K562 (cell line): ENCODE results near the gene SIGLEC7. TPM values are rescaled to one million over a fixed set of nuclear protein-coding genes. Genes with fewer than 3 reads are reported as not detected.

Experiments used
- ATAC-seq: fragments of 200-7000 bp; cut with Tn5 transposase; 3 replicates; pipeline ENCODE4 v1.9.1; 2020; ENCODE audit warnings: moderate library complexity
- BruUV-seq: library from RNA; stranded (reverse); fragments of 400-500 nt; replicated peaks from 2 replicates; lab custom pipeline; 2021; lab: Mats Ljungman, UMichigan
- CTCF ChIA-PET: fragments of 300-600 bp; formaldehyde crosslinking; extraction: SDS; loops from one replicate; lab custom pipeline; 2021; ENCODE audit warnings: low intra/inter-chr PET ratio; lab: Yijun Ruan, JAX
- POLR2A ChIA-PET: fragments of 300-600, 350-650 bp; sonication (Branson Sonifier 250); formaldehyde crosslinking; extraction: SDS; loops from one replicate; lab custom pipeline; 2021; ENCODE audit warnings: antibody characterized with exemption, inconsistent platforms; lab: Yijun Ruan, JAX
- DNase-seq, 4 experiments: peaks; one replicate each; pipeline versions ENCODE4 v3.0.0 to v3.0.0-alpha.2; 2011 to 2018; ENCODE audit warnings: low spot score in 3 of 4, mixed read lengths in 3 of 4; ENCODE audit errors: extremely low read depth in 1 of 4
- FAIRE-seq: peaks from 2 replicates; lab custom pipeline; 2011; peaks lifted over from hg19 to GRCh38; lab: Jason Lieb, UNC
- H2AFZ ChIP-seq: 2 replicates; pipeline ENCODE4 v1.6.0; 2011; ENCODE audit warnings: low read depth, low read length, control low read depth, inconsistent platforms
- H3K27ac ChIP-seq: fragments of 200-600 bp; 3 replicates; pipeline ENCODE4 v1.8.0; 2011; ENCODE audit warnings: low read depth, mild to moderate bottlenecking, control low read depth, inconsistent platforms, low read length, moderate library complexity, mixed read lengths; ENCODE audit errors: extremely low read depth
- H3K27me3 ChIP-seq, 2 experiments: fragments of 300-600 bp in 1 of 2; 2 replicates in 1 of 2; 3 replicates in 1 of 2; pipeline versions ENCODE4 v1.6.0 to v1.8.0; 2011; ENCODE audit warnings: inconsistent platforms in 2 of 2, low read length in 2 of 2, mild to moderate bottlenecking in 1 of 2, mixed read lengths in 1 of 2, moderate library complexity in 1 of 2; ENCODE audit not compliant: control insufficient read depth in 2 of 2, insufficient read depth in 2 of 2
- H3K36me3 ChIP-seq: fragments of 300-600 bp; 3 replicates; pipeline ENCODE4 v1.8.0; 2011; ENCODE audit warnings: mild to moderate bottlenecking, low read length, inconsistent platforms; ENCODE audit not compliant: control insufficient read depth, insufficient read depth
- H3K4me1 ChIP-seq, 2 experiments: fragments of 200-600 bp in 1 of 2; replicated peaks in 1 of 2; 2 replicates in 1 of 2; 3 replicates in 1 of 2; pipeline versions ENCODE4 v1.5.1 to v1.8.0; 2011; ENCODE audit warnings: inconsistent platforms in 2 of 2, low read length in 2 of 2, mild to moderate bottlenecking in 1 of 2, mixed read lengths in 1 of 2, moderate library complexity in 1 of 2; ENCODE audit not compliant: control insufficient read depth in 2 of 2, insufficient read depth in 2 of 2
- H3K4me2 ChIP-seq: 2 replicates; pipeline ENCODE4 v1.6.1; 2011; ENCODE audit warnings: low read length, control low read depth, inconsistent platforms, mixed read lengths; ENCODE audit not compliant: insufficient read depth
- H3K4me3 ChIP-seq: fragments of 200-600 bp; sonication (generic), shearing (Covaris generic); 2 replicates; pipeline ENCODE4 v1.5.1; 2016; ENCODE audit warnings: control low read depth, inconsistent platforms
- H3K79me2 ChIP-seq: fragments of 200-600 bp; 3 replicates; pipeline ENCODE4 v1.8.0; 2011; ENCODE audit warnings: low read length, inconsistent platforms; ENCODE audit not compliant: control insufficient read depth, insufficient read depth
- H3K9ac ChIP-seq, 2 experiments: 2 replicates each; pipeline versions ENCODE4 v1.6.0 to v1.6.1; 2011; ENCODE audit warnings: low read depth in 2 of 2, low read length in 2 of 2, control low read depth in 1 of 2, inconsistent platforms in 1 of 2, mild to moderate bottlenecking in 1 of 2, mixed read lengths in 1 of 2; ENCODE audit not compliant: insufficient read depth in 1 of 2
- H3K9me1 ChIP-seq: one replicate; pipeline ENCODE4 v1.6.0; 2011; ENCODE audit warnings: inconsistent platforms, mild to moderate bottlenecking, low read length, moderate library complexity; ENCODE audit not compliant: control insufficient read depth, insufficient read depth
- H3K9me3 ChIP-seq: replicated peaks from 2 replicates; pipeline ENCODE4 v1.5.1; 2011; ENCODE audit warnings: low read depth, low read length, inconsistent platforms; ENCODE audit not compliant: control insufficient read depth, insufficient read depth
- H4K20me1 ChIP-seq: replicated peaks from 2 replicates; pipeline ENCODE4 v1.6.1; 2011; ENCODE audit warnings: low read length, inconsistent platforms, mixed read lengths; ENCODE audit not compliant: control insufficient read depth, insufficient read depth
- ADNP ChIP-seq: fragments of 200-800 bp; sonication (Bioruptor generic); IDR thresholded peaks from 2 replicates; pipeline ENCODE4 v1.6.1; 2016; ENCODE audit warnings: missing genetic modification characterization, missing compliant biosample characterization
- BDP1 ChIP-seq: IDR thresholded peaks from 3 replicates; pipeline ENCODE4 v1.6.1; 2011; ENCODE audit not compliant: insufficient read length, insufficient read depth
- GATA2 ChIP-seq: sonication (generic); formaldehyde crosslinking; IDR thresholded peaks from 2 replicates; pipeline ENCODE4 v1.4.0; 2020; ENCODE audit warnings: mild to moderate bottlenecking, missing genetic modification reagents
- HMG20A ChIP-seq: fragments of 450-650 bp; formaldehyde crosslinking; conservative IDR thresholded peaks from 2 replicates; pipeline ENCODE4 v1.4.0; 2020; ENCODE audit warnings: mild to moderate bottlenecking, mixed read lengths
- MAFK ChIP-seq: IDR thresholded peaks from 2 replicates; pipeline ENCODE4 v1.6.1; 2011; ENCODE audit warnings: low read length, improper control_type of control experiment
- NFYB ChIP-seq: IDR thresholded peaks from 2 replicates; pipeline ENCODE4 v1.6.1; 2011; ENCODE audit warnings: mild to moderate bottlenecking, moderate library complexity; ENCODE audit not compliant: insufficient read length; ENCODE audit errors: extremely low read depth
- ZC3H11A ChIP-seq: IDR thresholded peaks from 2 replicates; pipeline ENCODE4 v1.6.1; 2012; ENCODE audit warnings: low read depth, low read length, improper control_type of control experiment
- WGBS: fragments of 100-300 bp; shearing (Covaris generic); methylation state at CpG from one replicate; pipeline ENCODE4 v1.1.6; 2016; ENCODE audit warnings: low coverage, mixed read lengths; ENCODE audit not compliant: insufficient coverage; ENCODE audit errors: missing lambda C conversion rate; 5-methylcytosine and 5-hydroxymethylcytosine counted together
- in situ Hi-C: fragments of 300-500 bp; cut with MboI; formaldehyde crosslinking; loops from 4 replicates; pipeline ENCODE4 v1.15.0; 2018; ENCODE audit warnings: inconsistent platforms, mixed read lengths
- intact Hi-C: fragments of 100-400 bp; cut with micrococcal nuclease; formaldehyde crosslinking; loops from 2 replicates; pipeline ENCODE4 v1.14.2; 2022
- polyA plus RNA-seq, 8 experiments: library from polyadenylated mRNA; depleted of rRNA in 4 of 8; stranded (reverse) in 5 of 8; unstranded in 3 of 8; fragments of >200 nt; fragmentation: Nextera tagmentation in 2 of 8; fragmentation: Illumina TruSeq in 1 of 8; extraction: Ambion mirVana in 2 of 8; extraction: Trizol in 1 of 8; gene quantifications; 2 replicates each; pipeline versions ENCODE4 v1.2.1 to v1.2.3, GENCODE V29; 2011 to 2014; ENCODE audit warnings: inconsistent platforms in 1 of 8, missing spikeins in 1 of 8
- total RNA-seq, 7 experiments: library from RNA; depleted of rRNA in 6 of 7; stranded (reverse); fragments of >200 nt in 6 of 7; fragmentation: Illumina TruSeq in 2 of 7; extraction: Trizol in 2 of 7; gene quantifications; 2 replicates each; pipeline versions ENCODE4 v1.2.1 to v1.2.3, GENCODE V29; 2011 to 2021; ENCODE audit warnings: low replicate concordance in 1 of 7
- TF ChIP-seq, protein P1 (sequence below): sonication (generic); formaldehyde crosslinking; IDR thresholded peaks from 2 replicates; pipeline ENCODE4 v1.8.0; 2022; ENCODE audit warnings: mild to moderate bottlenecking, missing genetic modification reagents, borderline replicate concordance
- TF ChIP-seq, protein P2 (sequence below): fragments of 250-450 bp; sonication (Bioruptor Pico); IDR thresholded peaks from 2 replicates; pipeline ENCODE4 v1.8.0; 2021; ENCODE audit warnings: mild to moderate bottlenecking, moderate library complexity
- TF ChIP-seq, protein P3 (sequence below): fragments of 450-650 bp; formaldehyde crosslinking; conservative IDR thresholded peaks from 2 replicates; pipeline ENCODE4 v1.4.0; 2022; ENCODE audit warnings: mild to moderate bottlenecking, missing genetic modification characterization
- TF ChIP-seq, protein P4 (sequence below): fragments of 250-450 bp; sonication (Bioruptor Pico); IDR thresholded peaks from 2 replicates; pipeline ENCODE4 v1.8.0; 2022; ENCODE audit warnings: inconsistent platforms
- TF ChIP-seq, protein P5 (sequence below): conservative IDR thresholded peaks from 2 replicates; pipeline ENCODE4 v1.6.1; 2011; ENCODE audit warnings: low read depth, mild to moderate bottlenecking, low read length; ENCODE audit not compliant: control insufficient read depth

The SIGLEC7 gene
- total and polyA plus RNA-seq, 9 of the 15 experiments (the other 6 are each of a cell fraction or from before 2014, with no cell fraction given), result 0.10 to 0.12 TPM; not detected in 7

DNA sequence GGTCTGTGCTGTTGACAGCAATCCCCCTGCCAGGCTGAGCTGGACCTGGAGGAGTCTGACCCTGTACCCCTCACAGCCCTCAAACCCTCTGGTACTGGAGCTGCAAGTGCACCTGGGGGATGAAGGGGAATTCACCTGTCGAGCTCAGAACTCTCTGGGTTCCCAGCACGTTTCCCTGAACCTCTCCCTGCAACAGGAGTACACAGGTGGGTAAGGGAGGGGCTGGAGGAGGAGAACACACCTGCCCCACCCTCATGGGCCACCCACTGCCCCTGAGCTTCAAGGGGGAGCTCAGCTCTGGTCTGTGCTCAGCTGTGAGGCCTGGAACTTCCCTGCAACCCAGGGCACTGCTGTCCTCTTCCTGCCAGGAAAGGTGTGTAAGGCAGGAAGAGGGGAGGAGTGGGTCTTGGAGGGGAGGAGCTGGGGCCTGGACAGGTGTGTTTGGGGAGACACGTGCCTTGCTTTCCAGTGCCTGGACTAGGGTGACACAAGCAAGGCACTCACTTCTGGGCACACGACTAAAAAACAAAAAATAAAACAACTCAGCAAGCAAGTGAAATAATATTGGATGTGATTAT is 3.9 kb downstream of the SIGLEC7 start:
- no peaks in the 10 kb centered on the region for H3K9me3 ChIP-seq
- no peak for DNase-seq
- no peak for ATAC-seq
- no peak for FAIRE-seq
- ChIA-PET POLR2A (no interaction called here), CTCF (no interaction called here)
- H3K9me1 ChIP-seq, result no peaks in the 10 kb centered on the region
- H3K27me3 ChIP-seq, result peaks cover 11 to 43% of the 10 kb centered on the region in 2 experiments; a peak in 4 of 5 replicates
- no peak overlapping the region for H3K4me2 ChIP-seq
- no peak overlapping the region for H3K4me3 ChIP-seq
- no peaks in the 10 kb centered on the region for H3K79me2 ChIP-seq
- H2AFZ ChIP-seq, result no peak overlapping the region
- TF ChIP-seq GATA2 (no peak), ADNP (tag) (no peak), NFYB (no peak), HMG20A (CRISPR knock-in tag) (no peak), ZC3H11A (no peak), MAFK (no peak), BDP1 (no peak)
- TF ChIP-seq, protein P1, sequence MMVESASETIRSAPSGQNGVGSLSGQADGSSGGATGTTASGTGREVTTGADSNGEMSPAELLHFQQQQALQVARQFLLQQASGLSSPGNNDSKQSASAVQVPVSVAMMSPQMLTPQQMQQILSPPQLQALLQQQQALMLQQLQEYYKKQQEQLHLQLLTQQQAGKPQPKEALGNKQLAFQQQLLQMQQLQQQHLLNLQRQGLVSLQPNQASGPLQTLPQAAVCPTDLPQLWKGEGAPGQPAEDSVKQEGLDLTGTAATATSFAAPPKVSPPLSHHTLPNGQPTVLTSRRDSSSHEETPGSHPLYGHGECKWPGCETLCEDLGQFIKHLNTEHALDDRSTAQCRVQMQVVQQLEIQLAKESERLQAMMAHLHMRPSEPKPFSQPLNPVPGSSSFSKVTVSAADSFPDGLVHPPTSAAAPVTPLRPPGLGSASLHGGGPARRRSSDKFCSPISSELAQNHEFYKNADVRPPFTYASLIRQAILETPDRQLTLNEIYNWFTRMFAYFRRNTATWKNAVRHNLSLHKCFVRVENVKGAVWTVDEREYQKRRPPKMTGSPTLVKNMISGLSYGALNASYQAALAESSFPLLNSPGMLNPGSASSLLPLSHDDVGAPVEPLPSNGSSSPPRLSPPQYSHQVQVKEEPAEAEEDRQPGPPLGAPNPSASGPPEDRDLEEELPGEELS (CRISPR knock-in tag), result no peak
- TF ChIP-seq, protein P2, sequence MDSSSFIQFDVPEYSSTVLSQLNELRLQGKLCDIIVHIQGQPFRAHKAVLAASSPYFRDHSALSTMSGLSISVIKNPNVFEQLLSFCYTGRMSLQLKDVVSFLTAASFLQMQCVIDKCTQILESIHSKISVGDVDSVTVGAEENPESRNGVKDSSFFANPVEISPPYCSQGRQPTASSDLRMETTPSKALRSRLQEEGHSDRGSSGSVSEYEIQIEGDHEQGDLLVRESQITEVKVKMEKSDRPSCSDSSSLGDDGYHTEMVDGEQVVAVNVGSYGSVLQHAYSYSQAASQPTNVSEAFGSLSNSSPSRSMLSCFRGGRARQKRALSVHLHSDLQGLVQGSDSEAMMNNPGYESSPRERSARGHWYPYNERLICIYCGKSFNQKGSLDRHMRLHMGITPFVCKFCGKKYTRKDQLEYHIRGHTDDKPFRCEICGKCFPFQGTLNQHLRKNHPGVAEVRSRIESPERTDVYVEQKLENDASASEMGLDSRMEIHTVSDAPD (CRISPR knock-in tag), result no peak
- TF ChIP-seq, protein P3, sequence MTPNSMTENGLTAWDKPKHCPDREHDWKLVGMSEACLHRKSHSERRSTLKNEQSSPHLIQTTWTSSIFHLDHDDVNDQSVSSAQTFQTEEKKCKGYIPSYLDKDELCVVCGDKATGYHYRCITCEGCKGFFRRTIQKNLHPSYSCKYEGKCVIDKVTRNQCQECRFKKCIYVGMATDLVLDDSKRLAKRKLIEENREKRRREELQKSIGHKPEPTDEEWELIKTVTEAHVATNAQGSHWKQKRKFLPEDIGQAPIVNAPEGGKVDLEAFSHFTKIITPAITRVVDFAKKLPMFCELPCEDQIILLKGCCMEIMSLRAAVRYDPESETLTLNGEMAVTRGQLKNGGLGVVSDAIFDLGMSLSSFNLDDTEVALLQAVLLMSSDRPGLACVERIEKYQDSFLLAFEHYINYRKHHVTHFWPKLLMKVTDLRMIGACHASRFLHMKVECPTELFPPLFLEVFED (CRISPR knock-in tag), result no peak
- TF ChIP-seq, protein P4, sequence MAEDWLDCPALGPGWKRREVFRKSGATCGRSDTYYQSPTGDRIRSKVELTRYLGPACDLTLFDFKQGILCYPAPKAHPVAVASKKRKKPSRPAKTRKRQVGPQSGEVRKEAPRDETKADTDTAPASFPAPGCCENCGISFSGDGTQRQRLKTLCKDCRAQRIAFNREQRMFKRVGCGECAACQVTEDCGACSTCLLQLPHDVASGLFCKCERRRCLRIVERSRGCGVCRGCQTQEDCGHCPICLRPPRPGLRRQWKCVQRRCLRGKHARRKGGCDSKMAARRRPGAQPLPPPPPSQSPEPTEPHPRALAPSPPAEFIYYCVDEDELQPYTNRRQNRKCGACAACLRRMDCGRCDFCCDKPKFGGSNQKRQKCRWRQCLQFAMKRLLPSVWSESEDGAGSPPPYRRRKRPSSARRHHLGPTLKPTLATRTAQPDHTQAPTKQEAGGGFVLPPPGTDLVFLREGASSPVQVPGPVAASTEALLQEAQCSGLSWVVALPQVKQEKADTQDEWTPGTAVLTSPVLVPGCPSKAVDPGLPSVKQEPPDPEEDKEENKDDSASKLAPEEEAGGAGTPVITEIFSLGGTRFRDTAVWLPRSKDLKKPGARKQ (CRISPR knock-in tag), result no peak
- TF ChIP-seq, protein P5, sequence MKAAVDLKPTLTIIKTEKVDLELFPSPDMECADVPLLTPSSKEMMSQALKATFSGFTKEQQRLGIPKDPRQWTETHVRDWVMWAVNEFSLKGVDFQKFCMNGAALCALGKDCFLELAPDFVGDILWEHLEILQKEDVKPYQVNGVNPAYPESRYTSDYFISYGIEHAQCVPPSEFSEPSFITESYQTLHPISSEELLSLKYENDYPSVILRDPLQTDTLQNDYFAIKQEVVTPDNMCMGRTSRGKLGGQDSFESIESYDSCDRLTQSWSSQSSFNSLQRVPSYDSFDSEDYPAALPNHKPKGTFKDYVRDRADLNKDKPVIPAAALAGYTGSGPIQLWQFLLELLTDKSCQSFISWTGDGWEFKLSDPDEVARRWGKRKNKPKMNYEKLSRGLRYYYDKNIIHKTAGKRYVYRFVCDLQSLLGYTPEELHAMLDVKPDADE, result no peak
- no peak overlapping the region for H3K9ac ChIP-seq
- intact Hi-C loops, result no loop called here
- peaks cover 2 to 4% of the 10 kb centered on the region in 2 experiments; a peak in 3 of 5 replicates for H3K4me1 ChIP-seq
- no peaks in the 10 kb centered on the region for H3K36me3 ChIP-seq
- no peak overlapping the region for H3K27ac ChIP-seq
- in situ Hi-C loops, result no loop called here
- H4K20me1 ChIP-seq, result peaks cover 4% of the 10 kb centered on the region; the same call in 1 of the 2 replicates
- WGBS, result 3% methylated on average over 4 of the region's 4 CpGs
- BruUV-seq, result no TSS peak
